ENCODE results near the gene PFDN1. TPM values are rescaled to one million over a fixed set of nuclear protein-coding genes. Genes with fewer than 3 reads are reported as not detected.

Gene PFDN1
- total RNA-seq, 4 donors from 2014 or later: 72.9 to 230 (median 98.4) TPM

- Histone ChIP-seq H3K36me3 (no peaks in the 10 kb centered on the region), H3K27ac (no peak overlapping the region), H3K9me3 (no peaks in the 10 kb centered on the region), H3K4me3 (no peak overlapping the region), H3K4me1 (peaks cover 4 to 12% (median 4%) of the 10 kb centered on the region in 4 donors), H3K27me3 (no peaks in the 10 kb centered on the region)
- TF ChIP-seq POLR2A (IDR thresholded peaks at IDR 0.05): no peak
- TF ChIP-seq, protein P1, sequence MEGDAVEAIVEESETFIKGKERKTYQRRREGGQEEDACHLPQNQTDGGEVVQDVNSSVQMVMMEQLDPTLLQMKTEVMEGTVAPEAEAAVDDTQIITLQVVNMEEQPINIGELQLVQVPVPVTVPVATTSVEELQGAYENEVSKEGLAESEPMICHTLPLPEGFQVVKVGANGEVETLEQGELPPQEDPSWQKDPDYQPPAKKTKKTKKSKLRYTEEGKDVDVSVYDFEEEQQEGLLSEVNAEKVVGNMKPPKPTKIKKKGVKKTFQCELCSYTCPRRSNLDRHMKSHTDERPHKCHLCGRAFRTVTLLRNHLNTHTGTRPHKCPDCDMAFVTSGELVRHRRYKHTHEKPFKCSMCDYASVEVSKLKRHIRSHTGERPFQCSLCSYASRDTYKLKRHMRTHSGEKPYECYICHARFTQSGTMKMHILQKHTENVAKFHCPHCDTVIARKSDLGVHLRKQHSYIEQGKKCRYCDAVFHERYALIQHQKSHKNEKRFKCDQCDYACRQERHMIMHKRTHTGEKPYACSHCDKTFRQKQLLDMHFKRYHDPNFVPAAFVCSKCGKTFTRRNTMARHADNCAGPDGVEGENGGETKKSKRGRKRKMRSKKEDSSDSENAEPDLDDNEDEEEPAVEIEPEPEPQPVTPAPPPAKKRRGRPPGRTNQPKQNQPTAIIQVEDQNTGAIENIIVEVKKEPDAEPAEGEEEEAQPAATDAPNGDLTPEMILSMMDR (IDR thresholded peaks at IDR 0.05): no peak
- TF ChIP-seq POLR2AphosphoS5 (IDR thresholded peaks at IDR 0.05): no peak
- TF ChIP-seq EP300 (IDR thresholded peaks at IDR 0.05; ENCODE audit: low read depth): no peak
- WGBS, 2 donors (ENCODE audit: low coverage in 1 of 2): 79 to 80% methylated on average over 5 of the region's 5 CpGs
- in situ Hi-C loops (cut with MboI; ENCODE audit: low pct_ligation_motif_present in 1 of 4, low pct_unique_long_range_greater_than_20kb in 1 of 4, low sequenced_read_pairs in 3 of 4) (no loop called here), intact Hi-C loops (cut with DNase I; ENCODE audit: low total_unique reads) (no loop called here)
- DNase-seq: no peak
Observed at GRCh38 chr5:140317859-140318258, 15.0 kb upstream of the PFDN1 start.

GRCh38 chr5:140312791-140313189, 9.9 kb upstream of the PFDN1 start:
- Histone ChIP-seq H3K9me3 (no peaks in the 10 kb centered on the region), H3K4me1 (peaks cover 0 to 30% (median 9%) of the 10 kb centered on the region in 4 donors), H3K27ac (peak overlapping the region; percentile 47 to 50 (median 50)), H3K36me3 (no peaks in the 10 kb centered on the region), H3K4me3 (no peak overlapping the region), H3K27me3 (no peaks in the 10 kb centered on the region)
- WGBS, 2 donors (ENCODE audit: low coverage in 1 of 2): 79 to 90% methylated on average over 4 to 7 of the region's 7 CpGs
- in situ Hi-C loops (cut with MboI; ENCODE audit: low pct_ligation_motif_present in 1 of 4, low pct_unique_long_range_greater_than_20kb in 1 of 4, low sequenced_read_pairs in 3 of 4): no loop called here
- intact Hi-C loops (cut with DNase I; ENCODE audit: low total_unique reads): no loop called here
- DNase-seq: no peak
- TF ChIP-seq POLR2A (IDR thresholded peaks at IDR 0.05) (no peak), POLR2AphosphoS5 (IDR thresholded peaks at IDR 0.05) (no peak), EP300 (IDR thresholded peaks at IDR 0.05; ENCODE audit: low read depth) (no peak)
- TF ChIP-seq, protein P1 (IDR thresholded peaks at IDR 0.05): no peak

GRCh38 chr5:140312067-140312790, 9.3 kb upstream of the PFDN1 start:
- Histone ChIP-seq H3K36me3 (no peaks in the 10 kb centered on the region), H3K27ac (peak overlapping the region; percentile 47 to 50 (median 50)), H3K27me3 (no peaks in the 10 kb centered on the region), H3K4me3 (no peak overlapping the region), H3K9me3 (no peaks in the 10 kb centered on the region), H3K4me1 (peaks cover 0 to 30% (median 9%) of the 10 kb centered on the region in 4 donors)
- 24 to 30% methylated on average over 4 of the region's 4 CpGs for WGBS, 2 donors (ENCODE audit: low coverage in 1 of 2)
- no peak for DNase-seq
- TF ChIP-seq EP300 (IDR thresholded peaks at IDR 0.05; ENCODE audit: low read depth): no peak
- TF ChIP-seq, protein P1 (IDR thresholded peaks at IDR 0.05): no peak
- no peak for TF ChIP-seq POLR2A (IDR thresholded peaks at IDR 0.05)
- TF ChIP-seq POLR2AphosphoS5 (IDR thresholded peaks at IDR 0.05): no peak
- intact Hi-C loops (cut with DNase I; ENCODE audit: low total_unique reads): no loop called here
- in situ Hi-C loops (cut with MboI; ENCODE audit: low pct_ligation_motif_present in 1 of 4, low pct_unique_long_range_greater_than_20kb in 1 of 4, low sequenced_read_pairs in 3 of 4): no loop called here

DNA sequence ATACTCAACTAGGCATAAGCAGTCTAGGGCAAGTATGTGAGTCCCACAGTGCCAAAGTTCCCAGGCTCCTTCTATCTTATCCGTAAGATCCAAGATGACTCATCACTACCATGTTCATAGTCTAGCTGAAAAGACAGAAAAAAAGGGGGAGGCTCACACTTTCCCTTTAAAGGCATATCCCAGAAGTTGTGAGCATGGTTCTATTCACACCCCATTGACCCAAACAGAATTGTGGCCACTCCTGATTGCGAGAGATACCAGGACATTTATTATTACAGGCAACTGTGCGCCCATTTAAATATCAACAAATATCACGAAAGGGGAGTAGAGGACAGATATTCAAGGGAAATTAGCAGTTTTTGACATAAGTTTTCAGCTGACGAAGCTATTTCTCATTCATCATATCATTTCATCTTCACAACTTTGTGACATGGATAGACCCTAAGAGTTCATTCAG, 8.1 kb upstream of the PFDN1 start:
- H3K36me3 ChIP-seq: no peaks in the 10 kb centered on the region
- no peaks in the 10 kb centered on the region for H3K27me3 ChIP-seq
- H3K4me3 ChIP-seq: no peak overlapping the region
- TF ChIP-seq, protein P1 (IDR thresholded peaks at IDR 0.05): no peak
- TF ChIP-seq POLR2A (IDR thresholded peaks at IDR 0.05): no peak
- TF ChIP-seq POLR2AphosphoS5 (IDR thresholded peaks at IDR 0.05): no peak
- TF ChIP-seq EP300 (IDR thresholded peaks at IDR 0.05; ENCODE audit: low read depth): no peak
- H3K27ac ChIP-seq: peak overlapping the region; percentile 47 to 50 (median 50)
- H3K4me1 ChIP-seq: peaks cover 0 to 30% (median 9%) of the 10 kb centered on the region in 4 donors
- WGBS, 2 donors (ENCODE audit: low coverage in 1 of 2): 80 to 82% methylated on average over 5 of the region's 5 CpGs
- DNase-seq: no peak
- intact Hi-C loops (cut with DNase I; ENCODE audit: low total_unique reads) (no loop called here), in situ Hi-C loops (cut with MboI; ENCODE audit: low pct_ligation_motif_present in 1 of 4, low pct_unique_long_range_greater_than_20kb in 1 of 4, low sequenced_read_pairs in 3 of 4) (no loop called here)
- no peaks in the 10 kb centered on the region for H3K9me3 ChIP-seq

Data from transverse colon (tissue), 4 donors.